Right atrium auricular region (tissue), 2 donors: ENCODE measurements around the gene ITPR3. TPM values are rescaled to one million over a fixed set of nuclear protein-coding genes. Genes with fewer than 3 reads are reported as not detected.
"Not testable (repeated sequence)": the region's sequence is repeated elsewhere in the genome, so short reads cannot be mapped to it uniquely, and the experiment has no call there.

Experiments used
- DNase-seq: peaks from one replicate; pipeline ENCODE4 v3.0.0-alpha.2; 2019; ENCODE audit warnings: low spot score
- H3K27ac ChIP-seq, 2 donors: fragments of 200-600 bp; sonication (generic); 1 replicate in 1 of 2; 2 replicates in 1 of 2; pipeline ENCODE4 v1.5.1; 2016 to 2019
- H3K27me3 ChIP-seq, 2 donors: fragments of 200-600 bp; sonication (generic); one replicate each; pipeline versions ENCODE4 v1.5.1 to v1.6.0; 2017 to 2019
- H3K36me3 ChIP-seq: fragments of 200-600 bp; sonication (generic); one replicate; pipeline ENCODE4 v1.5.1; 2016
- H3K4me1 ChIP-seq, 2 donors: fragments of 200-600 bp; sonication (generic); one replicate each; pipeline versions ENCODE4 v1.5.1 to v1.6.0; 2017 to 2019
- H3K4me3 ChIP-seq, 2 donors: fragments of 200-600 bp; sonication (generic); 1 replicate in 1 of 2; 2 replicates in 1 of 2; pipeline ENCODE4 v1.5.1; 2017 to 2019; ENCODE audit warnings: mild to moderate bottlenecking in 1 of 2, moderate library complexity in 1 of 2
- H3K9me3 ChIP-seq, 2 donors: fragments of 200-600 bp; sonication (generic); one replicate each; pipeline ENCODE4 v1.5.1; 2019
- total RNA-seq, 2 donors: library from RNA; depleted of rRNA; stranded (reverse); fragments of >200 nt; gene quantifications; one replicate each; pipeline ENCODE4 v1.1.0, GENCODE V29; 2016
- TF ChIP-seq, protein P1 (sequence below), 2 donors: fragments of 200-600 bp; sonication (generic); IDR thresholded peaks; one replicate each; pipeline ENCODE4 v1.5.1; 2019; ENCODE audit warnings: antibody characterized with exemption in 2 of 2

The ITPR3 gene
- total RNA-seq, 2 donors from 2014 or later, result 6.2 to 17.7 TPM

DNA sequence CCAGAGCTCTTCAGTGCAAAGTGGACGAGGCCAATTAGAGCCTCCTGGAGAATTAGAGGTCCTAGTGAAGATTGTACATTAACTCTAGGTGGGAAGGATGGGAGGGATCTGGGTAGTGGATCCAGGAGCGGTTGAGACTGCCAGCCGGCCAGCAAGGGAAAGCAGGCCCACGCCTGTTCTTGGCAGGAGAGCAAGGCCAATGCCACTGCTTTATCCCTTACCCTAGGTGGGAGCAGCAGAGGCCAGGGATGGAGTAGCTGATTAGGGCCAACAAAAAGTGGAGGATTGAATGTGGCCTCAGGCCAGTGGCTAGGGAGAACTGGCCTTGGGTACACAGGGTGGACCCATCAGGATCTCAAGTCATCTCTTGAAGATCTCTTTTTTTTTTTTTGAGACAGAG is 3.7 kb downstream of the ITPR3 start:
- Histone ChIP-seq H3K4me1 (peaks cover 0 to 41% of the 10 kb centered on the region in 2 donors), H3K27ac (no peak overlapping the region), H3K36me3 (no peaks in the 10 kb centered on the region), H3K9me3 (no peaks in the 10 kb centered on the region), H3K4me3 (no peak overlapping the region), H3K27me3 (no peaks in the 10 kb centered on the region)
- no peak for DNase-seq
- TF ChIP-seq, protein P1, sequence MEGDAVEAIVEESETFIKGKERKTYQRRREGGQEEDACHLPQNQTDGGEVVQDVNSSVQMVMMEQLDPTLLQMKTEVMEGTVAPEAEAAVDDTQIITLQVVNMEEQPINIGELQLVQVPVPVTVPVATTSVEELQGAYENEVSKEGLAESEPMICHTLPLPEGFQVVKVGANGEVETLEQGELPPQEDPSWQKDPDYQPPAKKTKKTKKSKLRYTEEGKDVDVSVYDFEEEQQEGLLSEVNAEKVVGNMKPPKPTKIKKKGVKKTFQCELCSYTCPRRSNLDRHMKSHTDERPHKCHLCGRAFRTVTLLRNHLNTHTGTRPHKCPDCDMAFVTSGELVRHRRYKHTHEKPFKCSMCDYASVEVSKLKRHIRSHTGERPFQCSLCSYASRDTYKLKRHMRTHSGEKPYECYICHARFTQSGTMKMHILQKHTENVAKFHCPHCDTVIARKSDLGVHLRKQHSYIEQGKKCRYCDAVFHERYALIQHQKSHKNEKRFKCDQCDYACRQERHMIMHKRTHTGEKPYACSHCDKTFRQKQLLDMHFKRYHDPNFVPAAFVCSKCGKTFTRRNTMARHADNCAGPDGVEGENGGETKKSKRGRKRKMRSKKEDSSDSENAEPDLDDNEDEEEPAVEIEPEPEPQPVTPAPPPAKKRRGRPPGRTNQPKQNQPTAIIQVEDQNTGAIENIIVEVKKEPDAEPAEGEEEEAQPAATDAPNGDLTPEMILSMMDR (IDR thresholded peaks at IDR 0.05), result no peak

DNA sequence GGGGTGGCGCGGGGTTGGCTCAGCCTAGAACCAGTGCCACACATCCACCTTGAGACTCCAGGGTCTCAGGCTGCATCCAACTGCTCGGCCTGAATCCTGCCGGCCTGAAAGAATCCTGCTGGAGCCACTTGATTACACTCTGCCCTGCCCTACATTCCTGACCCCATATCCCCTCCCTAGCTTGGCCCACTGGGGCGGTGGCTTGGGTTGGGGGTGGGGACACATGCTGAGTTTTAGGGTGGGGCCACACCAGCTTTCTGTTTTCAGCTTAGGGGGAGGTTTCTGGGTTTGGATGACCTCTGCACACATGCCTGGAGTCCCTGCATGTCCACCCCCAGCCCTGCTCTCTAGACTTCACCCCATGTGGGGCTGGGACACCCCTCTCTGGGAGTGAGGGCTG is 6.8 kb downstream of the ITPR3 start:
- Histone ChIP-seq H3K4me1 (peaks cover 0 to 29% of the 10 kb centered on the region in 2 donors), H3K27me3 (no peaks in the 10 kb centered on the region), H3K27ac (no peak overlapping the region), H3K36me3 (no peaks in the 10 kb centered on the region), H3K4me3 (no peak overlapping the region), H3K9me3 (no peaks in the 10 kb centered on the region)
- TF ChIP-seq, protein P1 (IDR thresholded peaks at IDR 0.05), result no peak
- no peak for DNase-seq

DNA sequence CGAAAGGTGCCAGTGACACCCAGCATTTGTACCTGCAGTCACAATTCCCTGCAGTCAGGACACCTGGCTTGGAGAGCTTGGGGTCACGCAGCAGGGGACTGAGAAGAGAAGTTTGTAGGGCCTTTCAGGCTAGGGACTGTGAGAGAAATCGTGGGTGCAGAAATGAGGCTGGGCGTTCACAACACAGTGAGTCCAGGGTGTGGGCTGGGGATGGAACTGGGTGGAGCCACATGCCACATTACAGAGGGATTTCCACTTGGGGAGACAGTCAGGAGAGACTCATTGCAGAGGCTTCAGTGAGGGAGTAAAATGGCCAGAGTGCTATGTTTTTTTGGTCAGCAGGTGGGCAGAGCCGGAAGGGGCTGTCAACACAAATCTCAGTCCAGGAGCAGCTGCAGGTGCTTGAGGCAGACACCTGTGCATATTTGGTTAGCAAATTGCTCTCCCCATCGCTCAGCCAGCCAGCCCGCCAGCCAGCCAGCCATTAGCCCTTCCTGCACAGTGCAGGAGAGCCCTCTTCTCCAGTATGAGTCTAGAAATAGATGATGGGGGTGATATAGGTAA is 7.4 kb downstream of the ITPR3 start:
- Histone ChIP-seq H3K4me3 (no peak overlapping the region), H3K4me1 (peaks cover 0 to 31% of the 10 kb centered on the region in 2 donors), H3K27me3 (no peaks in the 10 kb centered on the region)

GRCh38 chr6:33630014-33630413 is 8.9 kb downstream of the ITPR3 start:
- Histone ChIP-seq H3K27me3 (no peaks in the 10 kb centered on the region), H3K4me3 (no peak overlapping the region), H3K36me3 (no peaks in the 10 kb centered on the region), H3K4me1 (peaks cover 0 to 37% of the 10 kb centered on the region in 2 donors), H3K27ac (no peak overlapping the region), H3K9me3 (no peaks in the 10 kb centered on the region)
- DNase-seq, result no peak
- TF ChIP-seq, protein P1 (IDR thresholded peaks at IDR 0.05), result no peak

More for the DNA sequence above, 7.4 kb downstream of the ITPR3 start:
- Histone ChIP-seq H3K27ac (no peak overlapping the region), H3K9me3 (no peaks in the 10 kb centered on the region), H3K36me3 (no peaks in the 10 kb centered on the region)
- TF ChIP-seq, protein P1 (IDR thresholded peaks at IDR 0.05), result no peak
- DNase-seq, result no peak

GRCh38 chr6:33631521-33631920 is 10.4 kb downstream of the ITPR3 start:
- H3K27ac ChIP-seq, H3K36me3 ChIP-seq, H3K4me3 ChIP-seq, H3K27me3 ChIP-seq, H3K9me3 ChIP-seq, DNase-seq: not testable (repeated sequence)
- peaks cover 0 to 38% of the 10 kb centered on the region in 2 donors for H3K4me1 ChIP-seq

DNA sequence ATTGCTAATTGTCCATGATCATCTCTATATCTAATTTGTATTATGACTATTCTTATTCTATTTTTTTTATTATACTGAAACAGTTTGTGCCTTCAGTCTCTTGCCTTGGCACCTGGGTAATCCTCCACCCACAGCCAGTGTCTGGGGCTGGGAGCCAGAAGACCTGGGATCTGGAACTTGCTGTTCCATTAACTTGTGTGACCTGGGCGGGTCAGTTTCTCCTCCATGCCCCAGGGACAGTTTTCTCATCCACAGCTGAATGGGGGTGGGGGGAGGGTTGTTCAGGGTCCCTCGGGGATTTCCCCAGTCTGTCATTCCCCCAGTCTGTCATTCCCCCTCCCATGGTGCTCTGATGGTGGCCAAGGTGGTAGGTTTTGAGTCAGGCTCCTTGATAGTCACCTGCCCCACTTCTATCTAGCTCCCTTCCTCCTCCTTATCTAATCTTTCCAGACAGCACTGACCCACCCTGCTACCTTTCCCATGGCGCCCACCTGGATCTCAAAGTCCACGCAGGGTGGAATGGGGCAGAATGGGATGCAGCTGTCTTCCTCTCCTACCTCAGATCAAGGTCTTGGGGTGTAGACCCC is 10.9 kb downstream of the ITPR3 start:
- no peak overlapping the region for H3K4me3 ChIP-seq
- no peak overlapping the region for H3K27ac ChIP-seq
- H3K4me1 ChIP-seq, result peaks cover 0 to 38% of the 10 kb centered on the region in 2 donors
- TF ChIP-seq, protein P1 (IDR thresholded peaks at IDR 0.05), result no peak
- H3K36me3 ChIP-seq, result no peaks in the 10 kb centered on the region
- no peaks in the 10 kb centered on the region for H3K9me3 ChIP-seq
- H3K27me3 ChIP-seq, result no peaks in the 10 kb centered on the region
- no peak for DNase-seq
